NCI-H526 (cell line): ENCODE measurements around the gene MAK.

Source experiments
- DNase-seq, 2 experiments: peaks; one replicate each; lab custom pipeline; 2025; lab: John Stamatoyannopoulos, UW

Gene MAK

GRCh38 chr6:10722820-10723566, 115.3 kb downstream of the MAK start, which contains the start of gene TMEM14C:
Gene TMEM14C (plus strand): TSS chr6:10723070. CDS start chr6:10724614, 1,544 bp downstream.
- peak; percentile 95 to 99 for DNase-seq

- no peak for DNase-seq
Observed at GRCh38 chr6:10722570-10722819, 115.8 kb downstream of the MAK start.

- no peak for DNase-seq
Observed at GRCh38 chr6:10721850-10722569, 116.3 kb downstream of the MAK start.

- DNase-seq, result peak in 1 of 2 experiments; percentile 18
Observed at GRCh38 chr6:10720960-10721849, 117.1 kb downstream of the MAK start.

- peak in 1 of 2 experiments; percentile 25 for DNase-seq
Observed at GRCh38 chr6:10720265-10720959, 117.9 kb downstream of the MAK start.

- DNase-seq, result no peak
Observed at GRCh38 chr6:10719964-10720264, 118.4 kb downstream of the MAK start.

- DNase-seq, result no peak
Observed at GRCh38 chr6:10719296-10719963, 118.9 kb downstream of the MAK start.

- no peak for DNase-seq
Observed at GRCh38 chr6:10713962-10714361, 124.4 kb downstream of the MAK start.
